ENCODE results near the gene NBAS.
"Not testable (repeated sequence)": the region's sequence is repeated elsewhere in the genome, so short reads cannot be mapped to it uniquely, and the experiment has no call there.

Gene NBAS

GRCh38 chr2:15354596-15355366 is 206.4 kb downstream of the NBAS start:
- DNase-seq: no peak

GRCh38 chr2:15352363-15352762 is 208.8 kb downstream of the NBAS start:
- no peak for DNase-seq

- no peak for DNase-seq
Measured at GRCh38 chr2:15348636-15349035, 212.5 kb downstream of the NBAS start.

GRCh38 chr2:15348045-15348444 is 213.1 kb downstream of the NBAS start:
- no peak for DNase-seq

- no peak for DNase-seq
Measured at GRCh38 chr2:15346624-15347023, 214.5 kb downstream of the NBAS start.

GRCh38 chr2:15337996-15338666 is 223.0 kb downstream of the NBAS start:
- DNase-seq: no peak

- no peak for DNase-seq
Measured at GRCh38 chr2:15334644-15335326, 226.3 kb downstream of the NBAS start.

- DNase-seq: no peak
Measured at GRCh38 chr2:15331787-15332186, 229.3 kb downstream of the NBAS start.

- DNase-seq: no peak
Measured at GRCh38 chr2:15325296-15325695, 235.8 kb downstream of the NBAS start.

GRCh38 chr2:15323227-15323626 is 237.9 kb downstream of the NBAS start:
- DNase-seq: no peak

- not testable (repeated sequence) for DNase-seq
Measured at GRCh38 chr2:15321481-15321880, 239.7 kb downstream of the NBAS start.

- DNase-seq: no peak
Measured at GRCh38 chr2:15316370-15316814, 244.7 kb downstream of the NBAS start.

GRCh38 chr2:15315411-15315810 is 245.7 kb downstream of the NBAS start:
- no peak for DNase-seq

- DNase-seq: no peak
Measured at GRCh38 chr2:15313657-15314056, 247.5 kb downstream of the NBAS start.

GRCh38 chr2:15311926-15312325 is 249.2 kb downstream of the NBAS start:
- no peak for DNase-seq

- DNase-seq: no peak
Measured at GRCh38 chr2:15311201-15311907, 249.8 kb downstream of the NBAS start.

GRCh38 chr2:15307526-15307925 is 253.6 kb downstream of the NBAS start:
- DNase-seq: no peak

- no peak for DNase-seq
Measured at GRCh38 chr2:15306706-15307105, 254.4 kb downstream of the NBAS start.

- DNase-seq: no peak
Measured at GRCh38 chr2:15303874-15304273, 257.3 kb downstream of the NBAS start.

- no peak for DNase-seq
Measured at GRCh38 chr2:15302154-15302553, 259.0 kb downstream of the NBAS start.

GRCh38 chr2:15300624-15301573 is 260.2 kb downstream of the NBAS start:
- DNase-seq: no peak

- no peak for DNase-seq
Measured at GRCh38 chr2:15299904-15300520, 261.1 kb downstream of the NBAS start.
